Measurements from ENCODE around the gene SLC35G2.
"Not testable (repeated sequence)": the region's sequence is repeated elsewhere in the genome, so short reads cannot be mapped to it uniquely, and the experiment has no call there.

SLC35G2 gene

DNA sequence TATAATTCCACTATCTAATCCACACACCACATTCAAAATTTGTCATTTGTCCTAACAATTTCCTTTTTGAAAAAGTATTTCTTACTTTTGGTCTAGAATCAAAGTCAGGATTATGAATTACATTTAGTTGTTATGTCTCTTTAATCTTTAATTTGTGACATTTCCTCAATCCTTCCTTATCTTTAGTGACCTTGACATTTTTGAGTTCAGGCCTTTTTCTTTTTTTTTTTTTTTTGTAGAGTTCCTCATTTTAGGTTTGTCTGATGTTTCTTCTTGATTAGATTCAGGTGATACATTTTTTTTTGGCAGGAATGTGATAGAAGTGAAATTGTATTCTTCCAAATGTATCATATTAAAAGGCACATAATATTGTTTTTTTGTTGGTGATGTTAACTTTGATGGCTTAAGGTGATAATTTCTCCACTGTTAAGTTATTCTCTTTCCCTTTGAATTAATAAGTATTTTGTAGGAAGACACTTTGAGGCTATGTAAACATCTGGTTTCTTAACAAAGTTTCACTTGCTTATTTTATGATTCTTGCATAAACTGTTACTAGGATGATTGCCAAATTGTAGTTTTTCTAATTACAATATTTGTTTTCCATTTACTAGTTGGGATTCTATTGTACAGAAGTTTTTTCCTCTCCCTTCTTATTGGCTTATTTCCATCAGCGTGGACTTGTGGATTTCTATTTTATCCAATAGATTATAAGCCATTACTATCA lies 16.3 kb downstream of the SLC35G2 start:
- DNase-seq (ENCODE audit: low read depth) = no peak

DNA sequence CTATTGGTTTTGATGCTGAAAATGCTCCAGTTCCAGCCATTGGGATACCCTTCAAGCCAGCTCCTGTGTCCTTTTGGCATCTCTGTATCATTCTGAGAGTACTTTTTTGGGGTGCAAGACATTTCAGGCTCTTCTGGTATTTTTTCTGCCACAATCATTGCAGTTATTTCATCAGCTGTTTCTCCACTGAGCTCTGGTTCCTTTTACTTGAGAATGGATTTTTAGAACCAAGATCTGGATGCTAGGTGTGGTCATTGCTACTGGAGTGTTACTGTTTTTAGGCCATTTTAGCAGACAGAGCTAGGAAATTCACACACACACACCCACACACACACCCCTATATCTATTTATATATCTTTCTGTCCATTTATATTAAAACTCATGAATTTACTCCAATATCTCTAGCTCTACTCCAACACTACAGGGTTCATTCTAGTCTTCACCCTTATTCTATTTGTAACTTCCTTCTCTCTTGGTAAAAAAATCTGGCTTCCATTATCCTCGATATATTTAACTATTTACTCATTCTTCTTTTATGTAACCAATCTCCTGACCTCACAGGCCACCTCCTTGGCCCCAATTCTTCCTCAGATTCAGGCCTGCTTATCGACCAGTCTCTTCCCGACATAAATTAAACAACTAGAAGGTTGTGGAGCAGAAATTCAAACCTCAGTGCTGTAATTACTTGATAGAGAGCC lies 17.0 kb downstream of the SLC35G2 start:
- no peak for DNase-seq (ENCODE audit: low read depth)

DNA sequence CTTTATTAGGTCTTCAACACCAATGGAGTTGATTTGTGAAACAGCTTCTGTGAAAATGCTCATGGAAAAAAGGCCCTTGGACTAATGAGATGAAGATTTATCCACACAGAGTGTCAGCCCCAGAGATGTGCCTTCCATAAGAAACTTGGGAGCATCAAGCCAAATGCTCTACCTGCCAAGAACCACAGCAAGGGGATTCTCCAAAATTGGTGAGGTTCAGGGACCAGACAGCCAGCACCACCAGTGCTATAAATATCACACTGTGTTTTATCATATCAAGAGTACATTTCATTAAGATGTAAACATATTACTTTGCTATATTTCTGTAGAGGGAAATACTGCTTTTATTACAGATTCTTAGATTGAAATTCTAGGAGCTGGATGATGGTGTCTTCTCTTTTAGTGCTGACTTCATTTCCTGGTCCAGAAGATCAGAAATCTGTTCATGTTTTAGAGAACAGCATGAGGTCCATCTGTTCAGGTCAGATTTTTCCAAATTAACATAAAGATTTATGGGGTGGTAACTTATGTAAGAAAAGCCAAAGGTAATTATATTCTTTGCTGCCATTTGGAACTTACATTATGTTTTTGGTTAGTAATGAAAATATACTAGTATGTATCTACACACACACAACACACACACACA lies 17.7 kb downstream of the SLC35G2 start:
- DNase-seq (ENCODE audit: low read depth) = no peak

- no peak for DNase-seq (ENCODE audit: low read depth)
These were observed 20.0 kb downstream of the SLC35G2 start for GRCh38 chr3:136838641-136839555.

DNA sequence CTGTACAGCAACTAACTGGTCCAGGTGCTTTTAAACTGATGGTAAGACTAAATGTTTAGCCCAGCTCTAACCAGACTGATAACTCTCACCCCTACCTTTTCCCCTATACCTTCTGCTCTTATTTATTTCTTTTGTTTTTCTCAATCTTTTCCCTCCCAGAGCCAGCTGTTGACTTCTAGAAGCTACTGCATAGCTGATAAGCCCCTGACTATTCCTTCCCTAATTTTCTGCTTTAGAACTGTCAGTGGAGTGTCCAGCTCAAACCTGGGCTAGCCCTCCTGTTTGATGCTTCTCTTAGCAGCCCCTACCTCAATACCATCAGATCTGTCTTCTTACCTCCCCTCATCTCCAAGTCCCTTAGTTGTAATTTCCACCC lies 20.6 kb downstream of the SLC35G2 start:
- no peak for DNase-seq (ENCODE audit: low read depth)

GRCh38 chr3:136840252-136840651 lies 21.3 kb downstream of the SLC35G2 start:
- no peak for DNase-seq (ENCODE audit: low read depth)

DNA sequence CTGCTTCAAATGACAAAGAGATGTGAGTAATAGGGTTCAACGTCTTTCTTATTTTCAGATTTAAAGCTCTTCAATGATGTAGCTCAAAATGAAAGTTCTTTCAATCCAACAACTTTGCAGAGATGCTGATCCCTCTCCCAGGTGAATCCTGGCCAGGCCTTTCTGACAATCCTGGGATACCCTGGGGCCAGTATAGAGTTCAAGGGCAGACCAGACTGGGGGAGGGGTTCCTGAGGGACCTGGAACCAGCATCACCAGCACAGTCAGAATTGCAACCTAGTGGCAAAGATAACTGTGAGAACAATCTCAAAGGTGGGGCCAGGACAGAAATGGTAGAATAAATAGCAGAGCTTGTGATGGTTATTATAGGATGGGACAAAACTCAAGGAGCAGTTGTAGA lies 23.4 kb downstream of the SLC35G2 start:
- DNase-seq (ENCODE audit: low read depth) = no peak

GRCh38 chr3:136844724-136845123 lies 25.8 kb downstream of the SLC35G2 start:
- no peak for DNase-seq (ENCODE audit: low read depth)

DNA sequence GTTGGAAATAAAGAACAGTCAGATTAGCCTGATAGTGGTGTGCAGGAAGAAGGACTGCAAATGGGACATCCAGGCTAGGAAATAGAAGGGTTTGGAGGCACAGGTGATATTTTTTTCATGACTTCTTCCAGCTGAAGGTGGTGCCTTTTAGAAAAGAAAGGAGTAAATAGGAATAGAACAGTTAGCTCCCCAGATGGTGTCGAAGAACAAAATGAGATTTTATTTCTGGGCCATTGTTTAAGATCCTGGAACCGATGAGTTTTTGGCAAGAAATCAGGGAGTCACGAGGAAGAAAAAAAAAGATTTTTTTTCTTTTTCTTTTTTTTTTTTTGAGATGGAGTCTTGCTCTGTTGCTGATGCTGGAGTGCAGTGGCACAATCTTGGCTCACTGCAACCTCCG lies 33.3 kb downstream of the SLC35G2 start:
- no peak for DNase-seq (ENCODE audit: low read depth)

GRCh38 chr3:136856665-136857064 lies 37.7 kb downstream of the SLC35G2 start:
- no peak for DNase-seq (ENCODE audit: low read depth)

DNA sequence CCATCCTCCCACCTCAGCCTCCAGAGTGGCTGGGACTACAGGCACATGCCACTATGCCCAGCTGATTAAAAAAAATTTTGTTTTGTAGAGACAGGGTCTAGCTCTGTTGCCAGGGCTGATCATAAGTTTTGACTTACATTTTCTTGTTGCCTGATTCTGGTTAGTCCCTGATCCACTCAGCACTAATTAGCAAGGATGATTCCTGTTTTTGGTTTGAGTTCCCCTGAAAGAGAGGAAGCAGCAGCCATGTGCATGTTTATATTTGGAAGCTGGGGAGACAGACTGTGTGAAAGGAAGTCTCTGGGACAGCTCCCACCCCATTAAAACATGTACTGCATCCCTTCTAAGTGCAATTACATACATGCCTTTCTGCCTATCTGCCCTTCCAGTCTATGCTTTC lies 39.5 kb downstream of the SLC35G2 start:
- DNase-seq (ENCODE audit: low read depth) = no peak

GRCh38 chr3:136860541-136860940 lies 41.6 kb downstream of the SLC35G2 start:
- no peak for DNase-seq (ENCODE audit: low read depth)

GRCh38 chr3:136861890-136862616 lies 43.1 kb downstream of the SLC35G2 start, which contains the start of gene NCK1:
Gene NCK1 (plus strand): TSS chr3:136862208. CDS start chr3:136928002, 65,794 bp downstream.
- peak; percentile 95 for DNase-seq (ENCODE audit: low read depth)

- DNase-seq (ENCODE audit: low read depth) = peak; percentile 23
These were observed 43.8 kb downstream of the SLC35G2 start for GRCh38 chr3:136862617-136863322.

DNA sequence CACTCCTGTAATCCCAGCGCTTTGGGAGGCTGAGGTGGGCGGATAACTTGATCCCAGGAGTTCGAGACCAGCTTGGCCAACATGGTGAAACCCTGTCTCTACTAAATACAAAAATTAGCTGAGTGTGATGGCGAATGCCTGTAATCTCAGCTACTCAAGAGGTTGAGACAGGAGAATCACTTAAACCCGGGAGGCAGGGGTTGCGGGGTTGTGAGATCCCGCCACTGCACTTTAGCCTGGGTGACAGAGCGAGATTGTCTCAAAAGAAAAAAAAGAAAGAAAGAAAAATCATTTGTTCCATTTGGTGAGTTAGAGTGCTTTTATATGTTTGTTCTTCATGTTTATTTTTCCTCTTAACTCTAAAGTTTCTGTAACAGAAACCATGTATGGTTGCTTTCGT lies 50.4 kb downstream of the SLC35G2 start:
- no peak for DNase-seq (ENCODE audit: low read depth)

- not testable (repeated sequence) for DNase-seq (ENCODE audit: low read depth)
These were observed 53.3 kb downstream of the SLC35G2 start for GRCh38 chr3:136872258-136872657.

- not testable (repeated sequence) for DNase-seq (ENCODE audit: low read depth)
These were observed 60.6 kb downstream of the SLC35G2 start for GRCh38 chr3:136879510-136879909.

DNA sequence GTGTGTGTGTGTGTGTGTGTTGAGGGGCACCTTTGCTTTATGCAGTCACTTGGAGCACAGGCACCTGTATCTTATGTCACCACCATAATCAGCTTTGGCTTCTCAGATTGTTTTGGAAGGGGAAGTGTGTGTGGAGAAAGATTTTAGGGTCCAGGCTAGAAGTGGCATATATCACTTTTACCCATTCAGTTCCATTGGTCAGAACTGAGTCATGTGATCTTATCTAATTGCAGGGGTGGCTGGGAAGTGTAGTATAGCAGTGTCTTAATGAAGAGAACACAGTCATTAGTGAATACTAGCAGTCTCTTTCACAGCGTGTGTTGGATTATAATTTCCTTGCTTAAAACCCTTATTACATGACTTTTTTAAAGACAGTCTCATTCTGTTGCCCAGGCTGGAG lies 63.6 kb downstream of the SLC35G2 start:
- DNase-seq (ENCODE audit: low read depth) = no peak

- DNase-seq (ENCODE audit: low read depth) = no peak
These were observed 65.2 kb downstream of the SLC35G2 start for GRCh38 chr3:136883967-136884720.
